AG20443 (cell line): ENCODE results near the gene DOCK2.
A peak's percentile ranks its signal among the peaks of the same experiment; 100 is the strongest.

ENCODE experiments used
- DNase-seq: peaks from one replicate; pipeline ENCODE4 v3.0.0; 2012; ENCODE audit warnings: low spot score, mixed read lengths

The DOCK2 gene

GRCh38 chr5:170131235-170131634, 494.2 kb downstream of the DOCK2 start:
- DNase-seq = no peak

- DNase-seq = peak; percentile 86
Measured at GRCh38 chr5:170132269-170132975, 495.3 kb downstream of the DOCK2 start.
